Measurements from ENCODE around the gene GPD1L. TPM values are rescaled to one million over a fixed set of nuclear protein-coding genes. Genes with fewer than 3 reads are reported as not detected.

The GPD1L gene
- total RNA-seq, 1 donor = 10.1 TPM

GRCh38 chr3:32110233-32110760 lies 3.9 kb downstream of the GPD1L start:
- Histone ChIP-seq H4K20me1 (ENCODE audit: insufficient read depth, low read length) (no peaks in the 10 kb centered on the region), H3K27ac (ENCODE audit: low read depth, low read length) (no peak overlapping the region), H3K27me3 (ENCODE audit: insufficient read depth, low read length) (no peaks in the 10 kb centered on the region), H3K9me3 (ENCODE audit: low read depth, low read length) (no peaks in the 10 kb centered on the region), H2AFZ (ENCODE audit: low read length) (no peak overlapping the region), H3K79me2 (ENCODE audit: insufficient read depth, low read length) (no peaks in the 10 kb centered on the region), H3K4me1 (ENCODE audit: insufficient read depth, low read length) (peaks cover 21% of the 10 kb centered on the region), H3K4me2 (ENCODE audit: insufficient read depth, low read length) (no peak overlapping the region), H3K4me3 (ENCODE audit: insufficient read depth, low read length) (no peak overlapping the region), H3K36me3 (ENCODE audit: insufficient read depth, low read length) (no peaks in the 10 kb centered on the region)
- no peak for TF ChIP-seq CTCF (IDR thresholded peaks at IDR 0.05; ENCODE audit: extremely low read depth, low read depth, low read length)
- DNase-seq (ENCODE audit: insufficient read length, low spot score, missing footprints) = no peak

GRCh38 chr3:32111560-32111959 lies 5.1 kb downstream of the GPD1L start:
- no peaks in the 10 kb centered on the region for H3K27me3 ChIP-seq (ENCODE audit: insufficient read depth, low read length)
- H3K27ac ChIP-seq (ENCODE audit: low read depth, low read length) = no peak overlapping the region

GRCh38 chr3:32113566-32113965 lies 7.1 kb downstream of the GPD1L start:
- no peak overlapping the region for H3K27ac ChIP-seq (ENCODE audit: low read depth, low read length)
- H3K9me3 ChIP-seq (ENCODE audit: low read depth, low read length) = no peaks in the 10 kb centered on the region

More at GRCh38 chr3:32111560-32111959, 5.1 kb downstream of the GPD1L start:
- Histone ChIP-seq H3K4me1 (ENCODE audit: insufficient read depth, low read length) (peaks cover 15% of the 10 kb centered on the region), H3K4me2 (ENCODE audit: insufficient read depth, low read length) (no peak overlapping the region), H3K36me3 (ENCODE audit: insufficient read depth, low read length) (no peaks in the 10 kb centered on the region), H4K20me1 (ENCODE audit: insufficient read depth, low read length) (no peaks in the 10 kb centered on the region), H3K79me2 (ENCODE audit: insufficient read depth, low read length) (no peaks in the 10 kb centered on the region), H3K9me3 (ENCODE audit: low read depth, low read length) (no peaks in the 10 kb centered on the region), H3K4me3 (ENCODE audit: insufficient read depth, low read length) (no peak overlapping the region), H2AFZ (ENCODE audit: low read length) (no peak overlapping the region)
- no peak for TF ChIP-seq CTCF (IDR thresholded peaks at IDR 0.05; ENCODE audit: extremely low read depth, low read depth, low read length)
- DNase-seq (ENCODE audit: insufficient read length, low spot score, missing footprints) = no peak

More at GRCh38 chr3:32113566-32113965, 7.1 kb downstream of the GPD1L start:
- Histone ChIP-seq H3K27me3 (ENCODE audit: insufficient read depth, low read length) (no peaks in the 10 kb centered on the region), H3K36me3 (ENCODE audit: insufficient read depth, low read length) (no peaks in the 10 kb centered on the region), H3K4me3 (ENCODE audit: insufficient read depth, low read length) (no peak overlapping the region), H3K4me2 (ENCODE audit: insufficient read depth, low read length) (no peak overlapping the region), H3K4me1 (ENCODE audit: insufficient read depth, low read length) (peaks cover 10% of the 10 kb centered on the region), H3K79me2 (ENCODE audit: insufficient read depth, low read length) (no peaks in the 10 kb centered on the region), H2AFZ (ENCODE audit: low read length) (no peak overlapping the region), H4K20me1 (ENCODE audit: insufficient read depth, low read length) (no peaks in the 10 kb centered on the region)
- no peak for TF ChIP-seq CTCF (IDR thresholded peaks at IDR 0.05; ENCODE audit: extremely low read depth, low read depth, low read length)
- DNase-seq (ENCODE audit: insufficient read length, low spot score, missing footprints) = peak; percentile 39
